ENCODE data around the gene SPINDOC.
"Not testable (repeated sequence)": the region's sequence is repeated elsewhere in the genome, so short reads cannot be mapped to it uniquely, and the experiment has no call there.

SPINDOC gene

GRCh38 chr11:63793161-63793560 is 20.1 kb upstream of the SPINDOC start:
- no peak overlapping the region for H3K4me3 ChIP-seq (ENCODE audit: low read depth, low read length)
- DNase-seq (ENCODE audit: low read depth): no peak
- TF ChIP-seq CTCF (IDR thresholded peaks at IDR 0.05; ENCODE audit: insufficient read depth, low read depth, low read length, missing control alignments): no peak

- H3K4me3 ChIP-seq (ENCODE audit: low read depth, low read length): no peak overlapping the region
- no peak for DNase-seq (ENCODE audit: low read depth)
- TF ChIP-seq CTCF (IDR thresholded peaks at IDR 0.05; ENCODE audit: insufficient read depth, low read depth, low read length, missing control alignments): no peak
Observed at GRCh38 chr11:63795066-63795465, 18.2 kb upstream of the SPINDOC start.

- DNase-seq (ENCODE audit: low read depth): no peak
- TF ChIP-seq CTCF (IDR thresholded peaks at IDR 0.05; ENCODE audit: insufficient read depth, low read depth, low read length, missing control alignments): no peak
- no peak overlapping the region for H3K4me3 ChIP-seq (ENCODE audit: low read depth, low read length)
Observed at GRCh38 chr11:63800921-63801320, 12.3 kb upstream of the SPINDOC start.

- no peak for TF ChIP-seq CTCF (IDR thresholded peaks at IDR 0.05; ENCODE audit: insufficient read depth, low read depth, low read length, missing control alignments)
- DNase-seq (ENCODE audit: low read depth): peak; percentile 20
- no peak overlapping the region for H3K4me3 ChIP-seq (ENCODE audit: low read depth, low read length)
Observed at GRCh38 chr11:63802637-63803414, 10.4 kb upstream of the SPINDOC start.

- TF ChIP-seq CTCF (IDR thresholded peaks at IDR 0.05; ENCODE audit: insufficient read depth, low read depth, low read length, missing control alignments): no peak
Observed at GRCh38 chr11:63804259-63804658, 9.0 kb upstream of the SPINDOC start.

GRCh38 chr11:63805844-63806415 is 7.3 kb upstream of the SPINDOC start:
- H3K4me3 ChIP-seq (ENCODE audit: low read depth, low read length): no peak overlapping the region
- no peak for TF ChIP-seq CTCF (IDR thresholded peaks at IDR 0.05; ENCODE audit: insufficient read depth, low read depth, low read length, missing control alignments)
- DNase-seq (ENCODE audit: low read depth): no peak

More at GRCh38 chr11:63804259-63804658, 9.0 kb upstream of the SPINDOC start:
- no peak for DNase-seq (ENCODE audit: low read depth)
- no peak overlapping the region for H3K4me3 ChIP-seq (ENCODE audit: low read depth, low read length)

GRCh38 chr11:63810383-63810782 is 2.9 kb upstream of the SPINDOC start:
- not testable (repeated sequence) for H3K4me3 ChIP-seq (ENCODE audit: low read depth, low read length); DNase-seq (ENCODE audit: low read depth)
